ENCODE data around the gene COASY.
"Not testable (repeated sequence)": the region's sequence is repeated elsewhere in the genome, so short reads cannot be mapped to it uniquely, and the experiment has no call there.

Gene COASY

GRCh38 chr17:42553161-42553818, 8.7 kb upstream of the COASY start:
- DNase-seq = no peak

GRCh38 chr17:42553866-42554249, 8.1 kb upstream of the COASY start:
- DNase-seq = no peak

- peak; percentile 83 for DNase-seq
Observed at GRCh38 chr17:42554250-42555121, 7.5 kb upstream of the COASY start.

GRCh38 chr17:42555122-42555622, 6.8 kb upstream of the COASY start:
- no peak for DNase-seq

GRCh38 chr17:42555961-42556617, 5.9 kb upstream of the COASY start:
- DNase-seq = not testable (repeated sequence)

- DNase-seq = no peak
Observed at GRCh38 chr17:42559075-42559474, 2.9 kb upstream of the COASY start.

GRCh38 chr17:42560246-42560645, 1.7 kb upstream of the COASY start:
- no peak for DNase-seq

- peak; percentile 78 for DNase-seq
Observed at GRCh38 chr17:42562388-42563142, 617 bp downstream of the COASY start.

- no peak for DNase-seq
Observed at GRCh38 chr17:42563143-42563509, 1.2 kb downstream of the COASY start.

- DNase-seq = no peak
Observed at GRCh38 chr17:42563543-42563942, 1.6 kb downstream of the COASY start.

- no peak for DNase-seq
Observed at GRCh38 chr17:42563950-42564349, 2.0 kb downstream of the COASY start.

GRCh38 chr17:42564815-42565522, 3.0 kb downstream of the COASY start:
- DNase-seq = no peak

- no peak for DNase-seq
Observed at GRCh38 chr17:42565523-42566214, 3.7 kb downstream of the COASY start.

- DNase-seq = no peak
Observed at GRCh38 chr17:42566215-42566882, 4.4 kb downstream of the COASY start.

GRCh38 chr17:42566883-42567573, 5.1 kb downstream of the COASY start, which contains the start of gene MLX:
Gene MLX (plus strand): TSS chr17:42567100. CDS start chr17:42567125, 25 bp downstream.
- DNase-seq = peak; percentile 98

GRCh38 chr17:42568341-42569111, 6.6 kb downstream of the COASY start:
- DNase-seq = no peak

- DNase-seq = no peak
Observed at GRCh38 chr17:42571435-42572225, 9.7 kb downstream of the COASY start.

- no peak for DNase-seq
Observed at GRCh38 chr17:42573095-42573494, 11.1 kb downstream of the COASY start.

GRCh38 chr17:42574463-42574862, 12.5 kb downstream of the COASY start:
- no peak for DNase-seq

Measured in suppressor macrophage treated with lipopolysaccharide for 4 hours (primary cell).